Fibroblast of pulmonary artery (primary cell): ENCODE data around the gene KDM4C.

Experiments
- DNase-seq: peaks from one replicate; pipeline ENCODE4 v3.0.0-alpha.2; 2010; ENCODE audit warnings: low read depth
- H3K4me3 ChIP-seq: replicated peaks from 2 replicates; pipeline ENCODE4 v1.5.1; 2011; ENCODE audit warnings: low read depth, mild to moderate bottlenecking, control low read depth, low read length, moderate library complexity
- TF ChIP-seq, protein P1 (sequence below): IDR thresholded peaks from 2 replicates; pipeline ENCODE4 v1.5.1; 2011; ENCODE audit warnings: mild to moderate bottlenecking, control low read depth, low read length, inconsistent platforms; ENCODE audit errors: missing control alignments

Gene KDM4C

DNA sequence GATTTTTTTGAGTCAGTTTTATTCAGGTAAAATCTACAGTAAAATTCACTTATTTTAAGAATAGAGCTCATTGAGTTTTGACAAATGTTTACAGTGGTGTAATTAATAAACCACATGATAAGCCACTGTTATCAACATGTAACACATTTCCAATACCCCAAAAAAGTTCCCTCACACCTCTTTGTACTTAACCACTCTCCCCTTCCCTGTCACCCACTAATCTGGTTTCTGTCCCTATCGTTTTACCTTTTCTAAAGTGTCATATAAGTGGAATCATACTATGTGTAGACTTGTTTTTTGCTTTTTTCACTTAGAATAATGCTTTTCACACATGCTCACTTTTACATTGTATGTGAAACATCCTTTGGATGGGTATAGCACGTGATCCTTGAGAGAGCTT is 127.2 kb downstream of the KDM4C start:
- TF ChIP-seq, protein P1, sequence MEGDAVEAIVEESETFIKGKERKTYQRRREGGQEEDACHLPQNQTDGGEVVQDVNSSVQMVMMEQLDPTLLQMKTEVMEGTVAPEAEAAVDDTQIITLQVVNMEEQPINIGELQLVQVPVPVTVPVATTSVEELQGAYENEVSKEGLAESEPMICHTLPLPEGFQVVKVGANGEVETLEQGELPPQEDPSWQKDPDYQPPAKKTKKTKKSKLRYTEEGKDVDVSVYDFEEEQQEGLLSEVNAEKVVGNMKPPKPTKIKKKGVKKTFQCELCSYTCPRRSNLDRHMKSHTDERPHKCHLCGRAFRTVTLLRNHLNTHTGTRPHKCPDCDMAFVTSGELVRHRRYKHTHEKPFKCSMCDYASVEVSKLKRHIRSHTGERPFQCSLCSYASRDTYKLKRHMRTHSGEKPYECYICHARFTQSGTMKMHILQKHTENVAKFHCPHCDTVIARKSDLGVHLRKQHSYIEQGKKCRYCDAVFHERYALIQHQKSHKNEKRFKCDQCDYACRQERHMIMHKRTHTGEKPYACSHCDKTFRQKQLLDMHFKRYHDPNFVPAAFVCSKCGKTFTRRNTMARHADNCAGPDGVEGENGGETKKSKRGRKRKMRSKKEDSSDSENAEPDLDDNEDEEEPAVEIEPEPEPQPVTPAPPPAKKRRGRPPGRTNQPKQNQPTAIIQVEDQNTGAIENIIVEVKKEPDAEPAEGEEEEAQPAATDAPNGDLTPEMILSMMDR, result no peak
- no peak for DNase-seq

DNA sequence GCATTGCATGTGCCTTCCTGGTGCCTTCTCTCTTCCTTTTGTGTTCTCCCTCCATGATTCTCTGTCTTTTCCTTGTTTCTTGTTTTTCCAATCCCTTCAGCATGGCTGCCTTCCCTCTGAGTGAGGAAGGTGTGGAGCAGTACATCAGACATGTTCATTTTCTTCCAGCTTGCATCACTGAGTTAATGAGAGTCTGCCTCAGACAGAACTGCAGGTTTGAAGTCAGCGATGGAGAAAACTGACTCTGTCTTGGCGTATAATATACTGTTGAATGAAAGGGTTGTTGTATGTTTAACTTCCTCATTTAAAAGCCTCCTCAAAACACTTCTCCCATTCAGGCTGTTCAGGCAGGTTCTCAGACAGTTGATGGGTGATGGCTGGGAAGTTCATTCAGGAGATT is 129.3 kb downstream of the KDM4C start:
- DNase-seq, result no peak
- TF ChIP-seq, protein P1, result no peak

More for the DNA sequence above, 127.2 kb downstream of the KDM4C start:
- no peak overlapping the region for H3K4me3 ChIP-seq

DNA sequence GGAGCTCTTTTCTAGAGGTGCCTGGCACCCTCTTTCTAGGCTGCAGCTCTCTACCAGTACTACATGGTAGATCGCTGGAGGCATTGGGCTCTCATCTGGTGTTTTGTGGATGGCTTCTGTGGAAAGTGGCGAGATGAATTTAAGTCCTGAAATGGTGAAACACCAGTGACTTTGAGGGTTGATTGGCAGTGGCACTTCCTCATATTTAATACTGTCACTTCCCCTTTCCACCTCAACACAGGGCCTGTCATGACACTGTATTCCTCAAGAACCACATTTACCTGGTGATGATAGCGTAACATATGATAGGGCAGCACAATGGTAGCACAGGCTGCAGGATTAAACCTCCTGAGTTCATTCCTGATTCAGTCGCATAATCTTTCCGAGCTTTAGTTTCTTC is 132.1 kb downstream of the KDM4C start:
- no peak overlapping the region for H3K4me3 ChIP-seq
- DNase-seq, result no peak
- TF ChIP-seq, protein P1, result no peak

More for the DNA sequence above, 129.3 kb downstream of the KDM4C start:
- H3K4me3 ChIP-seq, result no peak overlapping the region

DNA sequence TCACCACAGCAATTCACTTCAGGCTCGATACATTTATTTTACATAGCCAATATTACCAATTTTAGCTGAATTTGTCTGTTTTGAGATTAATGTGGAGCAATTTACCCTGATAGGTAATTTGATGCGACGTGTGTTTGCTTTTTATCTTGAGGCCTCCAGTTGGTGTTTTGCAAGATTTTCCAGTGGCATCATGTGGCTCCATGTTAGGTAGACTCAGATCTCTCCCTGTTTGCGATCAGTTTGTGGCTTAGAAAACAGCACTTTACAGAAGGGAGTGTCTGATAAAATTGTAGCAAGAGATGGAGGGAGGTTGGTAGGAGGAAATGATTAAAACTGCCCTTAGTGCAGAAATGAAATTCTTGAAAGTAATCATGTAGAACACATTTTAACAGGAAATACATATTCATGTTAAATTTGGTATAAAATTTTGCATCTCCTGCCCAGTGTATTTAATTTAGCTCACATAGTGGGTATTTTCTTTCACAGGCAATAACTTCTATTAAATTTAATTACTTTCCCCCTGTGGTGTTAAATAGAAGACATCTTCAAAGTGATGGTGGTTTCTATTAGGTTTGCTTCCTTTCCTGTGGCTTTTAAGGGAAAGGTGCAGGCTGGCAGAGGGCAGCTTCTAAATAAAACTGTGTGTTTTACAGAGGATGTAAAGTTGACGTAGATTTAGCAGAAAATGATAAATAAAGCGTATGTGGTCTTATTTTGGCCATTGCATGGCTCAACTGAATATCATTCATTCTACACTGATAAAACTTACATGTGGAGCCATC is 135.8 kb downstream of the KDM4C start:
- TF ChIP-seq, protein P1, result no peak
- no peak overlapping the region for H3K4me3 ChIP-seq
- no peak for DNase-seq

DNA sequence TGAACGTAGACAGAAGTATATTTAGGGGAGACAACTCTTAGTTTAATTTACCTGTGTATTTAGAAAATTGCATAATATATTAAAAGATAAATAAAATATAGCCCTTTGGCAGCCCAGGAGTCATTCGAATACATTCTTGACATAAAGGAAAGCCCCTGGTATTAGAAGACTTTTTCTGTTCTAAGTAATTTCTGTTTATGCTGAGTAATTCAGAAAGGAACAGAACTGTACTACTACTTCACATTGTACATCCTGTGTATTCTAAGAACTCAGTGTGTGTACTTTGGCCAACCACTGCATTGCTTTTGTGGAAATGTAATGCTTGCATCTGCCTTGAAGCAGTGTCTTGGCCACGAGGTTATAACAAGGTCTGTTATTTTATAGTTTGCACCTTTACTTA is 136.4 kb downstream of the KDM4C start:
- DNase-seq, result no peak
- H3K4me3 ChIP-seq, result no peak overlapping the region
- TF ChIP-seq, protein P1, result no peak

DNA sequence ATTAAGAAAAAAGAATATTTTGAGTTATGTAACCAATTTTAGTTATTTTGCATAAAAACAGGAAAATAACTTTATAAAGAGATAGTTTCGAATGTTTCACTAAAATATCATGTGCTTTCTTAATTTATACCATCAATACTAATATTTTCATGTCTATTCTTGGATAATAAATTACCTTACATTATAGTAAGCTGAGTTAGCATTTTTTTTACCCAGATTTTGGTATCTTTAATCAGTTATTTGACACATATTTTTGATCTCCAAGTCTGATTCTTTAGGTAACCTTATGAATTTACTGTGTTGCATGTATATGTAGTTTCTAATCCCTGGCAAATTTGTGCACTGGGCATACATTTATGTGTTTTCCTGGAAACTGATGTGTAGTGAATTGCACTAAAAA is 138.0 kb downstream of the KDM4C start:
- TF ChIP-seq, protein P1, result no peak

DNA sequence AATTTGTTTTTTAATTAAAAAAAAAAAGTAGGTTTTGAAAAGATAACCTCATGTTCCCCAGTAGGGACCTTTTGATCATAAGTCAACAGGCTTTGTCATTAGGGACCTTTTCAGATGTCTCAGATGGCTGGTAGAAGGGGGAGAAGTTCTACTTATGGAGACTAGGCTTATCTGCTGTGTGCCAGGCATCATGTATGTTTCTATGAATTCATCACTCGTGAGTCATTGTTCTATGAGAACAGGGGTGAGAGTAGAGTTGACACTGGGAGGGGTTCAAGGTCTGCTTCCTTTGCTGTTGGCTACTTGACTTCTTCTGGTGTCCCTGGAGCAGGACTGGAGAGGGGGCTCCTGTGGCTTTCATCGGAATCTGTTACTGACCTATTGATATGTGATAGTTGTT is 138.8 kb downstream of the KDM4C start:
- peak; percentile 13 for DNase-seq
- no peak overlapping the region for H3K4me3 ChIP-seq
- TF ChIP-seq, protein P1, result no peak

More for the DNA sequence above, 138.0 kb downstream of the KDM4C start:
- no peak overlapping the region for H3K4me3 ChIP-seq
- DNase-seq, result no peak
